ENCODE results near the gene ZPR1.

DNA sequence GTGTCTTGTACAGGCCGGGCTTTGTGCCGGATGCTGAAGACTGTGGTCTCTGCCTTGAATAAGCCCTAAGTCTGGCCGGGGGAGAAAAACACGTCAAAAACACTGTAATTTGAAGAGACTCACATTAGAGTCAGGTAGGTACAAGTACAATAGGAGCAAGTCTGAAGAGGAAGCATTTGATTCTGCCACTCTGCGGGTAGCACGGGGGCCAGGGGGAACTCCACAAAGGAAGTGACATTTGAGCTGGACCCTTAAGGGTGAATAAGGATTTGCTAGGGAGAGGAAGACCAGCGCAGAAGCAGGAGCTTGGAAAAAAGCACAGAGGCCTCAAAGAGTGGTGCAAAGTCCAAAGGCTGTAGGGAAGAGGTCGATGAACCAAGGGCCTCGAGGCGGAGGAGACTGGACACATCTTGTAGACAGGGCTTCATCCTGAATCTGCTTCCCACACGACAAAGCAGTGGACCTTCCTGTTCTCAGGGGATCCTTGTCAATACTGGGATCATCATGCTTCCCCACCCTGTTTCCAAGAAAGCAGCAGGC lies 53.8 kb downstream of the ZPR1 start:
- TF ChIP-seq, protein P1, sequence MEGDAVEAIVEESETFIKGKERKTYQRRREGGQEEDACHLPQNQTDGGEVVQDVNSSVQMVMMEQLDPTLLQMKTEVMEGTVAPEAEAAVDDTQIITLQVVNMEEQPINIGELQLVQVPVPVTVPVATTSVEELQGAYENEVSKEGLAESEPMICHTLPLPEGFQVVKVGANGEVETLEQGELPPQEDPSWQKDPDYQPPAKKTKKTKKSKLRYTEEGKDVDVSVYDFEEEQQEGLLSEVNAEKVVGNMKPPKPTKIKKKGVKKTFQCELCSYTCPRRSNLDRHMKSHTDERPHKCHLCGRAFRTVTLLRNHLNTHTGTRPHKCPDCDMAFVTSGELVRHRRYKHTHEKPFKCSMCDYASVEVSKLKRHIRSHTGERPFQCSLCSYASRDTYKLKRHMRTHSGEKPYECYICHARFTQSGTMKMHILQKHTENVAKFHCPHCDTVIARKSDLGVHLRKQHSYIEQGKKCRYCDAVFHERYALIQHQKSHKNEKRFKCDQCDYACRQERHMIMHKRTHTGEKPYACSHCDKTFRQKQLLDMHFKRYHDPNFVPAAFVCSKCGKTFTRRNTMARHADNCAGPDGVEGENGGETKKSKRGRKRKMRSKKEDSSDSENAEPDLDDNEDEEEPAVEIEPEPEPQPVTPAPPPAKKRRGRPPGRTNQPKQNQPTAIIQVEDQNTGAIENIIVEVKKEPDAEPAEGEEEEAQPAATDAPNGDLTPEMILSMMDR (conservative IDR thresholded peaks at IDR 0.05; ENCODE audit: low read depth, low read length) = no peak
- TF ChIP-seq POLR2A (IDR thresholded peaks at IDR 0.05; ENCODE audit: low read depth, low read length) = no peak
- TF ChIP-seq, protein P2, sequence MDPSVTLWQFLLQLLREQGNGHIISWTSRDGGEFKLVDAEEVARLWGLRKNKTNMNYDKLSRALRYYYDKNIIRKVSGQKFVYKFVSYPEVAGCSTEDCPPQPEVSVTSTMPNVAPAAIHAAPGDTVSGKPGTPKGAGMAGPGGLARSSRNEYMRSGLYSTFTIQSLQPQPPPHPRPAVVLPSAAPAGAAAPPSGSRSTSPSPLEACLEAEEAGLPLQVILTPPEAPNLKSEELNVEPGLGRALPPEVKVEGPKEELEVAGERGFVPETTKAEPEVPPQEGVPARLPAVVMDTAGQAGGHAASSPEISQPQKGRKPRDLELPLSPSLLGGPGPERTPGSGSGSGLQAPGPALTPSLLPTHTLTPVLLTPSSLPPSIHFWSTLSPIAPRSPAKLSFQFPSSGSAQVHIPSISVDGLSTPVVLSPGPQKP (IDR thresholded peaks at IDR 0.05; ENCODE audit: borderline replicate concordance, low read depth, low read length) = no peak
